ENCODE results near the gene KRTAP10-7. TPM values are rescaled to one million over a fixed set of nuclear protein-coding genes. Genes with fewer than 3 reads are reported as not detected.

KRTAP10-7 gene
- total and polyA plus RNA-seq, 2 of the 13 experiments (the other 11 are each of a cell fraction or from before 2014, with no cell fraction given), result not detected

GRCh38 chr21:44569861-44570517 is 30.4 kb upstream of the KRTAP10-7 start:
- DNase-seq (ENCODE audit: low spot score), result no peak
- WGBS (ENCODE audit: low lambda C conversion rate), result 44% methylated on average over 7 of the region's 12 CpGs
- TF ChIP-seq, protein P1, sequence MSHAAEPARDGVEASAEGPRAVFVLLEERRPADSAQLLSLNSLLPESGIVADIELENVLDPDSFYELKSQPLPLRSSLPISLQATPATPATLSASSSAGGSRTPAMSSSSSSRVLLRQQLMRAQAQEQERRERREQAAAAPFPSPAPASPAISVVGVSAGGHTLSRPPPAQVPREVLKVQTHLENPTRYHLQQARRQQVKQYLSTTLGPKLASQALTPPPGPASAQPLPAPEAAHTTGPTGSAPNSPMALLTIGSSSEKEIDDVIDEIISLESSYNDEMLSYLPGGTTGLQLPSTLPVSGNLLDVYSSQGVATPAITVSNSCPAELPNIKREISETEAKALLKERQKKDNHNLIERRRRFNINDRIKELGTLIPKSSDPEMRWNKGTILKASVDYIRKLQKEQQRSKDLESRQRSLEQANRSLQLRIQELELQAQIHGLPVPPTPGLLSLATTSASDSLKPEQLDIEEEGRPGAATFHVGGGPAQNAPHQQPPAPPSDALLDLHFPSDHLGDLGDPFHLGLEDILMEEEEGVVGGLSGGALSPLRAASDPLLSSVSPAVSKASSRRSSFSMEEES (CRISPR knock-in tag; IDR thresholded peaks at IDR 0.05), result no peak
- TF ChIP-seq NFE2L2 (IDR thresholded peaks at IDR 0.05; ENCODE audit: low read length) (no peak), CAMTA2 (CRISPR knock-in tag; IDR thresholded peaks at IDR 0.05; ENCODE audit: borderline replicate concordance) (no peak), ELF1 (CRISPR knock-in tag; IDR thresholded peaks at IDR 0.05) (no peak), ZNF326 (CRISPR knock-in tag; IDR thresholded peaks at IDR 0.05; ENCODE audit: borderline replicate concordance) (no peak), ZBTB8A (CRISPR knock-in tag; IDR thresholded peaks at IDR 0.05; ENCODE audit: borderline replicate concordance, low read depth) (no peak), ZKSCAN1 (IDR thresholded peaks at IDR 0.05; ENCODE audit: low read length) (no peak), ZMYM3 (CRISPR knock-in tag; IDR thresholded peaks at IDR 0.05) (no peak), DNMT1 (CRISPR knock-in tag; IDR thresholded peaks at IDR 0.05) (no peak), ZSCAN20 (CRISPR knock-in tag; IDR thresholded peaks at IDR 0.05; ENCODE audit: borderline replicate concordance) (no peak), ZFYVE20 (CRISPR knock-in tag; IDR thresholded peaks at IDR 0.05; ENCODE audit: borderline replicate concordance, low read depth) (no peak), REL (CRISPR knock-in tag; conservative IDR thresholded peaks at IDR 0.05) (no peak), ZNF546 (CRISPR knock-in tag; conservative IDR thresholded peaks at IDR 0.05) (no peak), ZNF431 (CRISPR knock-in tag; IDR thresholded peaks at IDR 0.05; ENCODE audit: borderline replicate concordance, low read depth) (no peak), CBX2 (IDR thresholded peaks at IDR 0.05; ENCODE audit: low read depth, low read length) (no peak), CBX2 (CRISPR knock-in tag; IDR thresholded peaks at IDR 0.05; ENCODE audit: low read depth) (no peak), ZNF382 (CRISPR knock-in tag; IDR thresholded peaks at IDR 0.05; ENCODE audit: borderline replicate concordance) (no peak), CHD4 (IDR thresholded peaks at IDR 0.05; ENCODE audit: borderline replicate concordance, low read length) (no peak), AHR (CRISPR knock-in tag; IDR thresholded peaks at IDR 0.05) (no peak)
- TF ChIP-seq, protein P2, sequence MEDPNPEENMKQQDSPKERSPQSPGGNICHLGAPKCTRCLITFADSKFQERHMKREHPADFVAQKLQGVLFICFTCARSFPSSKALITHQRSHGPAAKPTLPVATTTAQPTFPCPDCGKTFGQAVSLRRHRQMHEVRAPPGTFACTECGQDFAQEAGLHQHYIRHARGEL (CRISPR knock-in tag; IDR thresholded peaks at IDR 0.05), result no peak

More at GRCh38 chr21:44569861-44570517, 30.4 kb upstream of the KRTAP10-7 start:
- no peak overlapping the region for H3K9ac ChIP-seq (ENCODE audit: insufficient read depth, low read depth, low read length)
- ChIA-PET POLR2A (no interaction called here), CTCF (ENCODE audit: low intra/inter-chr PET ratio, low total read pairs) (no interaction called here)
- ATAC-seq, result no peak
- no peaks in the 10 kb centered on the region for H3K36me3 ChIP-seq (replicated peaks in 1 of 2; ENCODE audit: control insufficient read depth in 1 of 2, insufficient read depth in 2 of 2, low read length in 2 of 2)
- no peak overlapping the region for H3K4me3 ChIP-seq (replicated peaks in 1 of 3; ENCODE audit: insufficient read depth in 1 of 3, low read depth in 2 of 3, low read length in 3 of 3)
- no peak overlapping the region for H3K27ac ChIP-seq (ENCODE audit: extremely low read length, insufficient read depth, low read length)
- no TSS peak for BruUV-seq (replicated peaks)
- no peak overlapping the region for H3K4me2 ChIP-seq (ENCODE audit: low read depth, low read length)
- H2AFZ ChIP-seq (ENCODE audit: low read length), result no peak overlapping the region
- in situ Hi-C loops (cut with HindIII; ENCODE audit: extremely low pct_ligation_motif_present, low pct_unique_long_range_greater_than_20kb), result no loop called here
- peaks cover 9% of the 10 kb centered on the region for H3K9me3 ChIP-seq (ENCODE audit: low read length)
- no peaks in the 10 kb centered on the region for H3K79me2 ChIP-seq (ENCODE audit: insufficient read depth, low read length)
- no peaks in the 10 kb centered on the region for H4K20me1 ChIP-seq (ENCODE audit: insufficient read depth, low read length)
- H3K4me1 ChIP-seq (ENCODE audit: insufficient read depth, low read length), result peaks cover 25% of the 10 kb centered on the region
- H3K27me3 ChIP-seq (ENCODE audit: control insufficient read depth in 1 of 2, insufficient read depth in 2 of 2, low read length in 2 of 2), result no peaks in the 10 kb centered on the region; a peak in 1 of 5 replicates
- FAIRE-seq, result no peak
- intact Hi-C loops (cut with micrococcal nuclease; ENCODE audit: unreplicated experiment), result no loop called here

Measured in HepG2 (cell line).